Suprapubic skin (tissue), 4 donors: ENCODE measurements around the gene RWDD1. TPM values are rescaled to one million over a fixed set of nuclear protein-coding genes. Genes with fewer than 3 reads are reported as not detected.

Experiments used
- DNase-seq, 2 donors: peaks; one replicate each; pipeline ENCODE4 v3.0.0-alpha.2; 2019; ENCODE audit warnings: low spot score in 2 of 2
- H3K27ac ChIP-seq: fragments of 200-600 bp; sonication (generic); one replicate; pipeline ENCODE4 v1.5.1; 2019
- H3K27me3 ChIP-seq: fragments of 200-600 bp; sonication (generic); one replicate; pipeline ENCODE4 v1.5.1; 2019
- H3K36me3 ChIP-seq: fragments of 200-600 bp; sonication (generic); one replicate; pipeline ENCODE4 v1.5.1; 2019
- H3K4me1 ChIP-seq: fragments of 200-600 bp; sonication (generic); one replicate; pipeline ENCODE4 v1.5.1; 2019
- H3K4me3 ChIP-seq: fragments of 200-600 bp; sonication (generic); one replicate; pipeline ENCODE4 v1.5.1; 2019; ENCODE audit warnings: mild to moderate bottlenecking
- H3K9me3 ChIP-seq: fragments of 200-600 bp; sonication (generic); one replicate; pipeline ENCODE4 v1.5.1; 2019
- CTCF ChIP-seq, 2 donors: fragments of 200-600 bp in 1 of 2; fragments of 450-650 bp in 1 of 2; sonication (generic) in 1 of 2; IDR thresholded peaks; one replicate each; pipeline ENCODE4 v1.5.1; 2016 to 2019; ENCODE audit warnings: antibody characterized with exemption in 2 of 2, mild to moderate bottlenecking in 1 of 2, moderate library complexity in 1 of 2
- EP300 ChIP-seq: sonication (generic); formaldehyde crosslinking; IDR thresholded peaks from one replicate; pipeline ENCODE4 v1.6.1; 2017; ENCODE audit warnings: antibody characterized with exemption
- POLR2A ChIP-seq, 2 donors: fragments of 450-650 bp; IDR thresholded peaks; one replicate each; pipeline ENCODE4 v1.6.1; 2017; ENCODE audit warnings: antibody characterized with exemption in 2 of 2, mild to moderate bottlenecking in 2 of 2, moderate library complexity in 2 of 2
- POLR2AphosphoS5 ChIP-seq, 3 donors: sonication (generic); formaldehyde crosslinking; IDR thresholded peaks; one replicate each; pipeline ENCODE4 v1.6.1; 2017; ENCODE audit warnings: antibody characterized with exemption in 3 of 3
- WGBS: methylation state at CpG from one replicate; pipeline ENCODE4 v1.1.5; 2018; 5-methylcytosine and 5-hydroxymethylcytosine counted together
- total RNA-seq, 4 donors: library from RNA; depleted of rRNA; stranded (reverse); fragments of >200 nt; gene quantifications; one replicate each; pipeline ENCODE4 v1.1.0, GENCODE V29; 2016

RWDD1 gene
- total RNA-seq, 4 donors from 2014 or later, result 24.6 to 38.1 (median 27.1) TPM

GRCh38 chr6:116560130-116560529, 11.2 kb upstream of the RWDD1 start:
- Histone ChIP-seq H3K4me3 (no peak overlapping the region), H3K36me3 (no peaks in the 10 kb centered on the region), H3K9me3 (no peaks in the 10 kb centered on the region), H3K27me3 (no peaks in the 10 kb centered on the region), H3K4me1 (peaks cover 8% of the 10 kb centered on the region), H3K27ac (no peak overlapping the region)
- WGBS, result 64% methylated on average over 2 of the region's 2 CpGs
- DNase-seq, result no peak
- TF ChIP-seq POLR2AphosphoS5 (IDR thresholded peaks at IDR 0.05) (no peak), EP300 (no peak), CTCF (IDR thresholded peaks at IDR 0.05) (no peak), POLR2A (IDR thresholded peaks at IDR 0.05) (no peak)

GRCh38 chr6:116561377-116562018, 9.8 kb upstream of the RWDD1 start:
- Histone ChIP-seq H3K36me3 (no peaks in the 10 kb centered on the region), H3K27me3 (no peaks in the 10 kb centered on the region), H3K9me3 (no peaks in the 10 kb centered on the region), H3K27ac (no peak overlapping the region), H3K4me1 (peaks cover 12% of the 10 kb centered on the region), H3K4me3 (peak overlapping the region; percentile 16)
- 45% methylated on average over 9 of the region's 9 CpGs for WGBS
- TF ChIP-seq POLR2A (IDR thresholded peaks at IDR 0.05), result no peak
- no peak for TF ChIP-seq POLR2AphosphoS5 (IDR thresholded peaks at IDR 0.05)
- TF ChIP-seq EP300, result no peak
- TF ChIP-seq CTCF (IDR thresholded peaks at IDR 0.05), result peak; percentile 91
- peak; percentile 80 to 83 for DNase-seq

GRCh38 chr6:116562019-116562403, 9.3 kb upstream of the RWDD1 start:
- Histone ChIP-seq H3K27ac (no peak overlapping the region), H3K36me3 (no peaks in the 10 kb centered on the region), H3K4me3 (no peak overlapping the region), H3K9me3 (no peaks in the 10 kb centered on the region), H3K27me3 (no peaks in the 10 kb centered on the region), H3K4me1 (peaks cover 12% of the 10 kb centered on the region)
- no peak for TF ChIP-seq POLR2AphosphoS5 (IDR thresholded peaks at IDR 0.05)
- no peak for TF ChIP-seq EP300
- no peak for TF ChIP-seq CTCF (IDR thresholded peaks at IDR 0.05)
- no peak for TF ChIP-seq POLR2A (IDR thresholded peaks at IDR 0.05)
- WGBS, result 94% methylated on average over 4 of the region's 4 CpGs
- DNase-seq, result no peak

GRCh38 chr6:116562614-116563013, 8.7 kb upstream of the RWDD1 start:
- Histone ChIP-seq H3K36me3 (no peaks in the 10 kb centered on the region), H3K9me3 (no peaks in the 10 kb centered on the region), H3K4me3 (no peak overlapping the region), H3K4me1 (peaks cover 12% of the 10 kb centered on the region), H3K27ac (no peak overlapping the region), H3K27me3 (no peaks in the 10 kb centered on the region)
- TF ChIP-seq EP300, result no peak
- TF ChIP-seq POLR2AphosphoS5 (IDR thresholded peaks at IDR 0.05), result no peak
- no peak for TF ChIP-seq CTCF (IDR thresholded peaks at IDR 0.05)
- TF ChIP-seq POLR2A (IDR thresholded peaks at IDR 0.05), result no peak
- no peak for DNase-seq
- WGBS, result 55% methylated on average over 3 of the region's 3 CpGs

GRCh38 chr6:116563830-116564229, 7.5 kb upstream of the RWDD1 start:
- Histone ChIP-seq H3K4me3 (no peak overlapping the region), H3K36me3 (no peaks in the 10 kb centered on the region), H3K27ac (no peak overlapping the region), H3K9me3 (no peaks in the 10 kb centered on the region), H3K4me1 (peaks cover 12% of the 10 kb centered on the region), H3K27me3 (no peaks in the 10 kb centered on the region)
- WGBS, result 89% methylated on average over 9 of the region's 9 CpGs
- no peak for TF ChIP-seq POLR2A (IDR thresholded peaks at IDR 0.05)
- no peak for TF ChIP-seq EP300
- no peak for TF ChIP-seq POLR2AphosphoS5 (IDR thresholded peaks at IDR 0.05)
- TF ChIP-seq CTCF (IDR thresholded peaks at IDR 0.05), result no peak
- DNase-seq, result no peak
